Hepatocyte (in vitro differentiated cells): ENCODE data around the gene BCL3.

Source experiments
- EZH2phosphoT487 ChIP-seq: fragments of 200-600 bp; sonication (generic); IDR thresholded peaks from one replicate; pipeline ENCODE4 v1.6.1; 2018; ENCODE audit warnings: antibody characterized with exemption, mild to moderate bottlenecking, low read depth, moderate library complexity; ENCODE audit not compliant: unreplicated experiment, severe bottlenecking
- TF ChIP-seq, protein P1 (sequence below): fragments of 200-600 bp; sonication (generic); IDR thresholded peaks from 2 replicates; pipeline ENCODE4 v1.5.1; 2016; ENCODE audit warnings: antibody characterized with exemption, mild to moderate bottlenecking; ENCODE audit not compliant: poor library complexity

DNA sequence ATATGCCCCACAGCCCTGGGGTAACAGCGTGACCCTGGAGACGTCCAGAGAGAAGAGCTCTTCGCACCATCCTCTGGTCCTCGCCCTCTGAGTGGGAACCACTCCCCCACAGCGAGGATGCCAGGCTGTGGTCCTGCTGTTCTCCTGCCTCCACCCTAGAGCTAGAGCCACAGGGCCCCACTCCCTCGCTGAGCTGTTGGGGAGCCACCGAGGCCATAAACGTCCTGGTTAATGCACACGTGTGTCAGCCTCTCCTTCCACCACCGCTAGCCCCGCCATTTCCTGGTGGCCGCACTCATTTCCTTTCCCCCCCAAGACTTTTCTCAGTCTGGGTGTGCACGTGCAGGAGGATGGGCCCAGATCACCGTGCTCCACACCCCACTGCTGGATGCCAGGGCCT, 38.0 kb upstream of the BCL3 start:
- TF ChIP-seq, protein P1, sequence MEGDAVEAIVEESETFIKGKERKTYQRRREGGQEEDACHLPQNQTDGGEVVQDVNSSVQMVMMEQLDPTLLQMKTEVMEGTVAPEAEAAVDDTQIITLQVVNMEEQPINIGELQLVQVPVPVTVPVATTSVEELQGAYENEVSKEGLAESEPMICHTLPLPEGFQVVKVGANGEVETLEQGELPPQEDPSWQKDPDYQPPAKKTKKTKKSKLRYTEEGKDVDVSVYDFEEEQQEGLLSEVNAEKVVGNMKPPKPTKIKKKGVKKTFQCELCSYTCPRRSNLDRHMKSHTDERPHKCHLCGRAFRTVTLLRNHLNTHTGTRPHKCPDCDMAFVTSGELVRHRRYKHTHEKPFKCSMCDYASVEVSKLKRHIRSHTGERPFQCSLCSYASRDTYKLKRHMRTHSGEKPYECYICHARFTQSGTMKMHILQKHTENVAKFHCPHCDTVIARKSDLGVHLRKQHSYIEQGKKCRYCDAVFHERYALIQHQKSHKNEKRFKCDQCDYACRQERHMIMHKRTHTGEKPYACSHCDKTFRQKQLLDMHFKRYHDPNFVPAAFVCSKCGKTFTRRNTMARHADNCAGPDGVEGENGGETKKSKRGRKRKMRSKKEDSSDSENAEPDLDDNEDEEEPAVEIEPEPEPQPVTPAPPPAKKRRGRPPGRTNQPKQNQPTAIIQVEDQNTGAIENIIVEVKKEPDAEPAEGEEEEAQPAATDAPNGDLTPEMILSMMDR, result no peak
- TF ChIP-seq EZH2phosphoT487, result no peak
